K562 (cell line): ENCODE data around the gene DCLK1. TPM values are rescaled to one million over a fixed set of nuclear protein-coding genes. Genes with fewer than 3 reads are reported as not detected.

ENCODE experiments used
- CBX5 ChIP-seq: IDR thresholded peaks from 2 replicates; pipeline ENCODE4 v1.6.1; 2014; ENCODE audit warnings: low read depth, borderline replicate concordance
- CTCF ChIP-seq, 3 experiments: IDR thresholded peaks in 2 of 3; conservative IDR thresholded peaks in 1 of 3; 2 replicates each; pipeline ENCODE4 v1.5.1; 2011 to 2012; ENCODE audit warnings: low read length in 3 of 3, mild to moderate bottlenecking in 3 of 3, control low read depth in 2 of 3, improper control_type of control experiment in 1 of 3, inconsistent platforms in 1 of 3, low read depth in 1 of 3, mixed read lengths in 1 of 3, moderate library complexity in 1 of 3; ENCODE audit not compliant: insufficient read depth in 2 of 3
- CUX1 ChIP-seq: fragments of 200-800 bp; sonication (Bioruptor generic); IDR thresholded peaks from 2 replicates; pipeline ENCODE4 v1.6.1; 2016; ENCODE audit warnings: missing genetic modification characterization, missing compliant biosample characterization
- E2F1 ChIP-seq: sonication (generic); formaldehyde crosslinking; IDR thresholded peaks from 2 replicates; pipeline ENCODE4 v1.8.1; 2023; ENCODE audit warnings: mild to moderate bottlenecking, missing genetic modification reagents, moderate library complexity
- POLR3A ChIP-seq: IDR thresholded peaks from 2 replicates; pipeline ENCODE4 v1.6.1; 2011; ENCODE audit warnings: borderline replicate concordance, mild to moderate bottlenecking, moderate library complexity; ENCODE audit not compliant: insufficient read length, insufficient read depth; ENCODE audit errors: extremely low read depth
- RREB1 ChIP-seq: fragments of 250-450 bp; sonication (Bioruptor Pico); IDR thresholded peaks from 2 replicates; pipeline ENCODE4 v1.4.0; 2020
- SMAD4 ChIP-seq: fragments of 250-450 bp; sonication (Bioruptor Pico); conservative IDR thresholded peaks from 2 replicates; pipeline ENCODE4 v1.8.0; 2021; ENCODE audit warnings: inconsistent platforms, mild to moderate bottlenecking, moderate library complexity
- ZNF444 ChIP-seq: fragments of 250-450 bp; sonication (Bioruptor Pico); IDR thresholded peaks from 2 replicates; pipeline ENCODE4 v1.4.0; 2020; ENCODE audit warnings: mild to moderate bottlenecking, moderate library complexity
- ZNF76 ChIP-seq: fragments of 250-450 bp; sonication (Bioruptor Pico); IDR thresholded peaks from 2 replicates; pipeline ENCODE4 v1.4.0; 2020; ENCODE audit warnings: mild to moderate bottlenecking, moderate library complexity, borderline replicate concordance
- polyA plus RNA-seq, 8 experiments: library from polyadenylated mRNA; depleted of rRNA in 4 of 8; stranded (reverse) in 5 of 8; unstranded in 3 of 8; fragments of >200 nt; fragmentation: Nextera tagmentation in 2 of 8; fragmentation: Illumina TruSeq in 1 of 8; extraction: Ambion mirVana in 2 of 8; extraction: Trizol in 1 of 8; gene quantifications; 2 replicates each; pipeline versions ENCODE4 v1.2.1 to v1.2.3, GENCODE V29; 2011 to 2014; ENCODE audit warnings: inconsistent platforms in 1 of 8, missing spikeins in 1 of 8
- total RNA-seq, 7 experiments: library from RNA; depleted of rRNA in 6 of 7; stranded (reverse); fragments of >200 nt in 6 of 7; fragmentation: Illumina TruSeq in 2 of 7; extraction: Trizol in 2 of 7; gene quantifications; 2 replicates each; pipeline versions ENCODE4 v1.2.1 to v1.2.3, GENCODE V29; 2011 to 2021; ENCODE audit warnings: low replicate concordance in 1 of 7

DCLK1 gene
- total and polyA plus RNA-seq, 9 of the 15 experiments (the other 6 are each of a cell fraction or from before 2014, with no cell fraction given): 0.07 TPM; not detected in 8

- TF ChIP-seq CUX1 (no peak), ZNF444 (peak; percentile 80), CBX5 (no peak), CTCF (IDR thresholded peaks at IDR 0.05 in 2 of 3, conservative IDR thresholded peaks at IDR 0.05 in 1 of 3; ENCODE audit: insufficient read depth in 2 of 3, low read depth in 1 of 3, low read length in 3 of 3) (no peak), POLR3A (no peak), E2F1 (no peak), RREB1 (CRISPR knock-in tag) (no peak), ZNF76 (CRISPR knock-in tag) (no peak), SMAD4 (CRISPR knock-in tag) (peak; percentile 22; the same call in 1 of the 2 replicates)
Observed at GRCh38 chr13:35744144-35744543, 387.0 kb downstream of the DCLK1 start (continued).
